HepG2 (cell line): ENCODE data around the gene TXLNA. TPM values are rescaled to one million over a fixed set of nuclear protein-coding genes. Genes with fewer than 3 reads are reported as not detected.
A peak's percentile ranks its signal among the peaks of the same experiment; 100 is the strongest.

Experiments used
- DPF2 ChIP-seq: sonication (generic); formaldehyde crosslinking; IDR thresholded peaks from 2 replicates; pipeline ENCODE4 v1.4.0; 2020; ENCODE audit warnings: mild to moderate bottlenecking, low read depth, missing genetic modification reagents, borderline replicate concordance
- FOXM1 ChIP-seq: sonication (generic); formaldehyde crosslinking; IDR thresholded peaks from 2 replicates; pipeline ENCODE4 v1.5.0; 2020; ENCODE audit warnings: missing genetic modification reagents
- HOXA5 ChIP-seq: sonication (generic); formaldehyde crosslinking; IDR thresholded peaks from 2 replicates; pipeline ENCODE4 v1.4.0; 2020; ENCODE audit warnings: missing genetic modification reagents
- NR2C2 ChIP-seq: sonication (generic); formaldehyde crosslinking; IDR thresholded peaks from 2 replicates; pipeline ENCODE4 v1.4.0; 2020; ENCODE audit warnings: missing genetic modification reagents, mild to moderate bottlenecking, moderate library complexity, borderline replicate concordance
- NR2F6 ChIP-seq, 2 experiments: IDR thresholded peaks; 2 replicates each; pipeline ENCODE4 v1.6.1; 2016; ENCODE audit warnings: antibody characterized with exemption in 1 of 2, mild to moderate bottlenecking in 1 of 2
- RFX1 ChIP-seq: fragments of 450-650 bp; IDR thresholded peaks from 2 replicates; pipeline ENCODE4 v1.6.1; 2017
- SMARCE1 ChIP-seq: fragments of 450-650 bp; IDR thresholded peaks from 2 replicates; pipeline ENCODE4 v1.6.1; 2017; ENCODE audit warnings: borderline replicate concordance
- ZBTB38 ChIP-seq: sonication (generic); formaldehyde crosslinking; IDR thresholded peaks from 2 replicates; pipeline ENCODE4 v1.5.1; 2020; ENCODE audit warnings: mild to moderate bottlenecking, missing genetic modification reagents
- ZFP36L1 ChIP-seq: sonication (generic); formaldehyde crosslinking; IDR thresholded peaks from 2 replicates; pipeline ENCODE4 v1.8.0; 2022; ENCODE audit warnings: mild to moderate bottlenecking, missing genetic modification reagents, moderate library complexity
- ZNF180 ChIP-seq: sonication (generic); formaldehyde crosslinking; IDR thresholded peaks from 2 replicates; pipeline ENCODE4 v1.4.0; 2020; ENCODE audit warnings: low read depth, missing genetic modification reagents, borderline replicate concordance
- ZNF224 ChIP-seq: sonication (generic); formaldehyde crosslinking; IDR thresholded peaks from 2 replicates; pipeline ENCODE4 v1.5.0; 2020; ENCODE audit warnings: mild to moderate bottlenecking, missing genetic modification reagents
- ZNF24 ChIP-seq: fragments of 450-650 bp; IDR thresholded peaks from 2 replicates; pipeline ENCODE4 v1.6.1; 2017; ENCODE audit warnings: antibody characterized with exemption, mild to moderate bottlenecking
- ZNF296 ChIP-seq: sonication (generic); formaldehyde crosslinking; conservative IDR thresholded peaks from 2 replicates; pipeline ENCODE4 v1.5.0; 2020; ENCODE audit warnings: mild to moderate bottlenecking, missing genetic modification reagents
- ZNF543 ChIP-seq: sonication (generic); formaldehyde crosslinking; IDR thresholded peaks from 2 replicates; pipeline ENCODE4 v1.4.0; 2020; ENCODE audit warnings: mild to moderate bottlenecking, missing genetic modification reagents
- ZNF550 ChIP-seq: sonication (generic); formaldehyde crosslinking; IDR thresholded peaks from 2 replicates; pipeline ENCODE4 v1.4.0; 2020; ENCODE audit warnings: mild to moderate bottlenecking, missing genetic modification reagents, borderline replicate concordance
- ZNF713 ChIP-seq: sonication (generic); formaldehyde crosslinking; IDR thresholded peaks from 2 replicates; pipeline ENCODE4 v1.4.0; 2020; ENCODE audit warnings: mild to moderate bottlenecking, missing genetic modification reagents
- ZNF747 ChIP-seq: sonication (generic); formaldehyde crosslinking; IDR thresholded peaks from 2 replicates; pipeline ENCODE4 v1.8.1; 2023; ENCODE audit warnings: missing genetic modification reagents, mild to moderate bottlenecking, borderline replicate concordance
- ZNF773 ChIP-seq: sonication (generic); formaldehyde crosslinking; IDR thresholded peaks from 2 replicates; pipeline ENCODE4 v1.4.0; 2020; ENCODE audit warnings: missing genetic modification reagents, borderline replicate concordance
- ZNF850 ChIP-seq: sonication (generic); formaldehyde crosslinking; conservative IDR thresholded peaks from 2 replicates; pipeline ENCODE4 v1.9.0; 2021; ENCODE audit warnings: mild to moderate bottlenecking, missing genetic modification reagents
- ZSCAN21 ChIP-seq: sonication (generic); formaldehyde crosslinking; IDR thresholded peaks from 2 replicates; pipeline ENCODE4 v1.8.0; 2022; ENCODE audit warnings: mild to moderate bottlenecking, missing genetic modification reagents, moderate library complexity, borderline replicate concordance
- ZSCAN22 ChIP-seq: sonication (generic); formaldehyde crosslinking; IDR thresholded peaks from 2 replicates; pipeline ENCODE4 v1.4.0; 2020; ENCODE audit warnings: mild to moderate bottlenecking, missing genetic modification reagents
- polyA plus RNA-seq, 8 experiments: library from polyadenylated mRNA; depleted of rRNA in 3 of 8; stranded (reverse) in 7 of 8; unstranded in 1 of 8; fragments of >200 nt; fragmentation: Illumina TruSeq in 4 of 8; extraction: Trizol in 4 of 8; gene quantifications; 2 replicates each; pipeline versions ENCODE4 v1.2.1 to v1.2.3, GENCODE V29; 2011 to 2016; ENCODE audit warnings: low read depth in 4 of 8, missing spikeins in 1 of 8, mixed read lengths in 1 of 8; ENCODE audit not compliant: insufficient read depth in 1 of 8
- total RNA-seq, 5 experiments: library from RNA; depleted of rRNA; stranded (reverse); fragments of >200 nt; fragmentation: Illumina TruSeq; extraction: Trizol; gene quantifications; 2 replicates each; pipeline ENCODE4 v1.2.3, GENCODE V29; 2016; ENCODE audit warnings: low read depth in 1 of 5
- TF ChIP-seq, protein P1 (sequence below): sonication (generic); formaldehyde crosslinking; IDR thresholded peaks from 2 replicates; pipeline ENCODE4; 2020; ENCODE audit warnings: missing genetic modification reagents, mild to moderate bottlenecking, borderline replicate concordance
- TF ChIP-seq, protein P2 (sequence below): IDR thresholded peaks from 2 replicates; pipeline ENCODE4 v1.6.1; 2016; ENCODE audit warnings: missing biosample characterization, missing genetic modification reagents, low read depth
- TF ChIP-seq, protein P3 (sequence below): IDR thresholded peaks from 2 replicates; pipeline ENCODE4 v1.6.1; 2016; ENCODE audit warnings: mild to moderate bottlenecking, missing biosample characterization, missing genetic modification reagents

Gene TXLNA
- total and polyA plus RNA-seq, 2 of the 13 experiments (the other 11 are each of a cell fraction or from before 2014, with no cell fraction given) = 29.6 to 67.8 TPM

DNA sequence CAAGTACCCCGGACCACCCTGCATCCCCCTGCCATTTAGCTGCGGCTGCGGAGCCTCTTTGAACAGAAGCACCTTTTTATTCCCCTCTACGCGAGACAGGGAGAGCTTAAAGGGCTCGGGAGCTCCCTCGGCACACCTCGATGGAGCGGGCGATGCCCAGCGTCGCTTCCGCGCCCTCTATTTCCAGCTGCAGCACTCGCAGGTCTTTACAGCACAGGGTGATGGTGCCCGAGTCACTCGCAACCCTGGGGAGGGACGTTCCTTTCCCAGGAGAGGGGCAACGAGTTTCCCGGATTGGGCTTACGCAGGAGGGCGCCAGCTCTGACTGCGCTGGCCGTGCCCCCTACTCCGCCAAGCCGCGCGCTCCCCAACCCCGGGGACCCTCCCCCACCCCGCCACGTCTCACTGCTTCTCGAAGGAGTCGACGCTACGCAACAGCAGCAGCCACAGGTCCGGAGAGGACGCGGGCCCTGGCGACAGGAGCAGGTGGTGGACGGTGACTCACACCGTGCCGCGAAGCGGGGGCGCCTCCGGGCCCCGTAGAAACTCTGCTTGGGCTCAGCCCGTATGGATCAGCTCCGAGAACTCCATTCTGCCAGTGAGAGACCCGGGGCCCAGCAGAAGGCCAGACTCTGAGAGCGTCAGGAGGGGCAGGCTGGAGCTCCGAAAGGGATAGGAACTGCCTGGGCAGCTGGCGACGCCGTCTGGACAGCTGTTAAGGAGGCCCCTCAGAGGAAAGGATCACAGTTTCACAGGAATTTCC is 61.7 kb downstream of the TXLNA start (continued):
- TF ChIP-seq, protein P1, sequence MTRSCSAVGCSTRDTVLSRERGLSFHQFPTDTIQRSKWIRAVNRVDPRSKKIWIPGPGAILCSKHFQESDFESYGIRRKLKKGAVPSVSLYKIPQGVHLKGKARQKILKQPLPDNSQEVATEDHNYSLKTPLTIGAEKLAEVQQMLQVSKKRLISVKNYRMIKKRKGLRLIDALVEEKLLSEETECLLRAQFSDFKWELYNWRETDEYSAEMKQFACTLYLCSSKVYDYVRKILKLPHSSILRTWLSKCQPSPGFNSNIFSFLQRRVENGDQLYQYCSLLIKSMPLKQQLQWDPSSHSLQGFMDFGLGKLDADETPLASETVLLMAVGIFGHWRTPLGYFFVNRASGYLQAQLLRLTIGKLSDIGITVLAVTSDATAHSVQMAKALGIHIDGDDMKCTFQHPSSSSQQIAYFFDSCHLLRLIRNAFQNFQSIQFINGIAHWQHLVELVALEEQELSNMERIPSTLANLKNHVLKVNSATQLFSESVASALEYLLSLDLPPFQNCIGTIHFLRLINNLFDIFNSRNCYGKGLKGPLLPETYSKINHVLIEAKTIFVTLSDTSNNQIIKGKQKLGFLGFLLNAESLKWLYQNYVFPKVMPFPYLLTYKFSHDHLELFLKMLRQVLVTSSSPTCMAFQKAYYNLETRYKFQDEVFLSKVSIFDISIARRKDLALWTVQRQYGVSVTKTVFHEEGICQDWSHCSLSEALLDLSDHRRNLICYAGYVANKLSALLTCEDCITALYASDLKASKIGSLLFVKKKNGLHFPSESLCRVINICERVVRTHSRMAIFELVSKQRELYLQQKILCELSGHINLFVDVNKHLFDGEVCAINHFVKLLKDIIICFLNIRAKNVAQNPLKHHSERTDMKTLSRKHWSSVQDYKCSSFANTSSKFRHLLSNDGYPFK (CRISPR knock-in tag) = no peak
- TF ChIP-seq FOXM1 (CRISPR knock-in tag) (no peak), DPF2 (no peak), NR2C2 (CRISPR knock-in tag) (0 out of 2 replicates have a peak, but pooled peaks have one; percentile 33), ZNF713 (no peak), ZSCAN21 (CRISPR knock-in tag) (0 out of 2 replicates have a peak, but pooled peaks have one; percentile 72), ZNF180 (no peak), ZNF296 (CRISPR knock-in tag) (no peak), ZNF550 (CRISPR knock-in tag) (no peak), ZNF543 (peak; percentile 59; the same call in 1 of the 2 replicates), ZNF747 (CRISPR knock-in tag) (no peak), RFX1 (no peak), ZNF850 (no peak), ZNF773 (CRISPR knock-in tag) (no peak), ZNF24 (no peak), ZBTB38 (CRISPR knock-in tag) (peak; percentile 56), ZFP36L1 (peak; percentile 51; the same call in 1 of the 2 replicates), HOXA5 (CRISPR knock-in tag) (0 out of 2 replicates have a peak, but pooled peaks have one; percentile 44), ZSCAN22 (CRISPR knock-in tag) (no peak), ZNF224 (CRISPR knock-in tag) (no peak), SMARCE1 (no peak), NR2F6 (IDR thresholded peaks at IDR 0.05) (no peak), NR2F6 (CRISPR knock-in tag; IDR thresholded peaks at IDR 0.05) (no peak)
- TF ChIP-seq, protein P2, sequence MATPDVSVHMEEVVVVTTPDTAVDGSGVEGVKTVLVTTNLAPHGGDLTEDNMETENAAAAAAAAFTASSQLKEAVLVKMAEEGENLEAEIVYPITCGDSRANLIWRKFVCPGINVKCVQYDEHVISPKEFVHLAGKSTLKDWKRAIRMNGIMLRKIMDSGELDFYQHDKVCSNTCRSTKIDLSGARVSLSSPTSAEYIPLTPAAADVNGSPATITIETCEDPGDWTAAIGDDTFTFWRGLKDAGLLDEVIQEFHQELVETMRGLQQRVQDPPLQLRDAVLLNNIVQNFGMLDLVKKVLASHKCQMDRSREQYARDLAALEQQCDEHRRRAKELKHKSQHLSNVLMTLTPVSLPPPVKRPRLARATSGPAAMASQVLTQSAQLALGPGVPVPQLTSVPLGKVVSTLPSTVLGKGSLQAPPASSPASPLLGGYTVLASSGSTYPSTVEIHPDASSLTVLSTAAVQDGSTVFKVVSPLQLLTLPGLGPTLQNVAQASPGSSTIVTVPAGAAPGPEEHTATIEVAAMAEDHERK (CRISPR knock-in tag) = no peak
- TF ChIP-seq, protein P3, sequence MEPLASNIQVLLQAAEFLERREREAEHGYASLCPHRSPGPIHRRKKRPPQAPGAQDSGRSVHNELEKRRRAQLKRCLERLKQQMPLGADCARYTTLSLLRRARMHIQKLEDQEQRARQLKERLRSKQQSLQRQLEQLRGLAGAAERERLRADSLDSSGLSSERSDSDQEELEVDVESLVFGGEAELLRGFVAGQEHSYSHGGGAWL (CRISPR knock-in tag) = no peak
